Measurements from ENCODE around the gene AMZ2.
"Not testable (repeated sequence)": the region's sequence is repeated elsewhere in the genome, so short reads cannot be mapped to it uniquely, and the experiment has no call there.

Gene AMZ2

DNA sequence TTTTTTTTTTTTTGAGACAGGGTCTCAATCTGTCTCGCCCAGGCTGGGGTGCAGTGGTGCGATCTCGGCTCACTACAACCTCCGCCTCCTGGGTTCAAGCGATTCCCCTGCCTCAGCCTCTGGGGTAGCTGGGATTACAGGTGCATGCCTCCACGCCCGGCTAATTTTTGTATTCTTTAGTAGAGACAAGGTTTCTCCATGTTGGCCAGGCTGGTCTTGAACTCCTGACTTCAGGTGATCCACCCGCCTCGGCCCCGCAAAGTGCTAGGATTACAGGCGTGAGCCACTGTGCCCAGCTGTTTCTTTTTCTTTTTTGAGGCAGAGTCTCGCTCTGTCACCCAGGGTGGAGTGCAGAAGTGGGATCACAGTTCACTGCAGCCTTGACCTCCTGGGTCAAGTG is 27.1 kb upstream of the AMZ2 start:
- DNase-seq (ENCODE audit: low read depth), result not testable (repeated sequence)

DNA sequence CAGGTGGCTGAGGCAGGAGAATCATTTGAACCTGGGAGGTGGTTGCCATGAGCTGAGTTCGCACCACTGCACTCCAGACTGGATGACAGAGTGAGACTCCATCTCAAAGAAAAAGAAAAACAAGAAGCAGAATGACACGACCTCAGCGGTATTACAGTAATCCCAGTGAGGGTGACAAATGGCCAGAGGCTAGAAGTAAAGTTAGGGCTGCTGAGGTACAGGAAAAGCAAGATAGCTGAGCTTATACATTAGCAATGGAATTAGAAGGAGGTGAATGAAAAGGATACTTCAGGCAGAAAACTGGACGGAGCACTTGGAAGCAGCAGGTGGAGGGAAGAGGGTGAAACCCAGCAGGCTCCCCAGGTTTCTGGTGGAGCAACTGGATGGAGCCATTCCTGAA is 26.1 kb upstream of the AMZ2 start:
- no peak for DNase-seq (ENCODE audit: low read depth)

DNA sequence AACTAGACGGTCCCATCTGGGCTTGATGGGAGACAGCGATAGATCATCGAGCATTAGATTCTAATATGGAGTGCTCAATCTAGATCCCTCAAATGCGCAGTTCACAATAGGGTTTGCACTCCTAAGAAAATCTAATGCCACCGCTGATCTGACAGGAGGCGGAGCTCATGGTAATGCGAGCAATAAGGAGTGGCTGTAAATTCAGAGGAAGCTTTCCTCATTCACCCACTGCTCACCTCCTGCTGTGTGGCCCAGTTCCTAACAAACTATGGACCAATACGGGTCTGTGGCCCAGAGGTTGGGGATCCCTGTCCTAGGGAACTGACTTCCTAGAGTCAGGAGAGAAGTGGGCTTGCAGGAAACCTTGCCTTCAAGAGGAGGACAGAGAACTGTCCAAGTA is 25.2 kb upstream of the AMZ2 start:
- DNase-seq (ENCODE audit: low read depth), result no peak

GRCh38 chr17:68225055-68225454 is 22.8 kb upstream of the AMZ2 start:
- DNase-seq (ENCODE audit: low read depth), result not testable (repeated sequence)

DNA sequence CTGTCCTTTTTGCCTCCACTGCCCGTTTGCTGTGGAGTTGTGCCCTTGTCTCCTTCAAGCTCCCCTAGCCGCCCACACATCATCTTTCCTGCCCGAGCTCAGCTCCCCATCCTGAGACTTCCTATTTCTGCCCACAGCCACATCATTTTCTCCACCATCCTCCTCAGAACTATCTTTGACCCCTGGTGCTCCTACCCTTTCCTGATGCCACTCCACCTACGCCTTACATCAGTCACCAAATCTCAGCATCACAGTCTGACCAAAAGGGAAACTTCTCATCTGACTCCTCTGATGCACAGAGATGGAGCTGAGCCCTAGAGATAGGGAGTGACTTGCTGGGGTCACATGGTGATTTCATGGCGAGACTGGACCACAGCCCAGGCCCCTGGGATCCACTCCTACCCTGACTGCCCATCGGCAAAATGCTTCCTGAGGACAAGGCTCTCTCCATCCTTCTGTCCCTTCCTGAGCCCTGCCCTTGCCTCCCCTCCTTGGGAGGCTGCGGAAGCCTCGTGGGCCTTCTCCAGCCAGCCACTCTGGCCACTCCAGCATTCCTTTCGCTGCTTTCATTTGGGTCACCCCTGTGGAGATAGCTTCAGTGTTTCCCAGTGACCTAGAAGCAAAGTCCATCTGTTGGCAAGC is 19.7 kb upstream of the AMZ2 start:
- DNase-seq (ENCODE audit: low read depth), result not testable (repeated sequence)

DNA sequence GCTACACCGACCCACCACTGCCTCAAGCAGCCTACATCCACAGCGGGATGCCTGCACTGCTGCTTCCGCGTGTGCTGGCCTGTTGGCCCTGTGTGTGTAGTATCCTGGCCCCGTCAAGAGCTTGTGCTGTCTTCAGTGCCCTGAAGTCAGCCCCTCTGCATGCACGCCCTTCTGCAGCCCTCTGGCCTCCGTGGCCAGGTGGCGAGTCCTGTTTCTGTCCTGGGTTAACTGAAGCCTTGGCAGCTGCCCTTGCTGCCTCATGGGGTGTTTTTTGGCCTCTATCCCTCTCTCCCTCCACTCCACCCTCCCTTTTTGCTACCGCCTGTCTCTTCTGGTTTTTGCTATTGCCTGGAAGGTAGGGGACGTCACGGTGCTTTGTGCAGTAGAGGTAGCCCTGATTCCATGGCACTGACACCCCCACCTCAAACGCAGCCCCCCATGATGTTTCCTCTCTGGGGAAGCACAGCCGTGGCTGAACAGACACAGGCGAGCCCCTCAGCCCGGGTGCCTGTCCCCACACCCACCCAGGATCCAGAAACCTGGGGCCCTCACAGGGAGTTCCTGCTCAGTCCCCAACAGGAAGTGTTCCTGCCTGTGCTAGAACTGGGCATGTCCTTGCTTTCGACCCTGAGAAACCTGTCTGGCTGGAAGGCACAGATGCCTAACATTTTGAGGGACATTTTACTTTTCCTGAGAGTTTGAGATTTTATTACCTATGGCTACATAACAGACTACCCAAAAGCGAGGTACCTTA is 18.8 kb upstream of the AMZ2 start:
- no peak for DNase-seq (ENCODE audit: low read depth)

DNA sequence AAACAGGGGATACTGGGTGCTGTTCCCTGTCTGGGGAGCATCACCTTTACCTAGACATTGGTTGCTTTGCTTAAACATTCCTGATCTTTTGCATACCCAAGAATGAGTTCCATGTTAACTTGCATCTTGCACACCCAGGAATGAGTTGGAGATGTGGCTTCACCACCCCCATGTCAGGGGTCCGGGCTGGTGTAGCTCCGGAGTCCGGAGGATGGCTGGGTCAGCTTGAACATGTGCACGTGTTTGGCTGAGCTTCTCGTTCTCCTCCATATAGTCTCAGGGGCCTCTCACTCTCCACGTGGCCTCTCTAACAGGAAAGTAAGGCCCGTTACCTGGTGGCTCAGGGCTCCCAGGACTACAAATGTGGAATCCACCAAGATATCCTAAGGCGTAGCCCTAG is 18.2 kb upstream of the AMZ2 start:
- no peak for DNase-seq (ENCODE audit: low read depth)

- not testable (repeated sequence) for DNase-seq (ENCODE audit: low read depth)
Measured at GRCh38 chr17:68231131-68231530, 16.7 kb upstream of the AMZ2 start.

DNA sequence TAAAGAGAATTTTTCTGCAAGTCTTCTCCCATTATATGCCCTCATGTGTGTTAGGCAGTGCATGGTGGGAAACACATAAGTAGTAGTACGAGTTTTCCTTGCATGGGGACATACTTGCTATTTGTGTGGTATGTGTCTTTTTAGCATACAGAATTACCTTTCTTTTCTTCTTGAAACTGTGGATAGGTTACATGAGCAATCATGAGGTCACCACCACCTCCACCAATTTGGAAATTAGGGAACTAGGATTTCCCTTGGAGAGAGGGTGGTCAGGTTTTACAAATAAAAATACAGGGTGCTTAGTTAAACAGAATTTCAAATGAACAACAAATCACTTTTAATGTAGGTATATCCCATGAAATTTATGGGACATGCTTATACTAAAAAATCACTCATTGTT is 16.3 kb upstream of the AMZ2 start:
- DNase-seq (ENCODE audit: low read depth), result no peak

- DNase-seq (ENCODE audit: low read depth), result not testable (repeated sequence)
Measured at GRCh38 chr17:68232741-68233140, 15.1 kb upstream of the AMZ2 start.

DNA sequence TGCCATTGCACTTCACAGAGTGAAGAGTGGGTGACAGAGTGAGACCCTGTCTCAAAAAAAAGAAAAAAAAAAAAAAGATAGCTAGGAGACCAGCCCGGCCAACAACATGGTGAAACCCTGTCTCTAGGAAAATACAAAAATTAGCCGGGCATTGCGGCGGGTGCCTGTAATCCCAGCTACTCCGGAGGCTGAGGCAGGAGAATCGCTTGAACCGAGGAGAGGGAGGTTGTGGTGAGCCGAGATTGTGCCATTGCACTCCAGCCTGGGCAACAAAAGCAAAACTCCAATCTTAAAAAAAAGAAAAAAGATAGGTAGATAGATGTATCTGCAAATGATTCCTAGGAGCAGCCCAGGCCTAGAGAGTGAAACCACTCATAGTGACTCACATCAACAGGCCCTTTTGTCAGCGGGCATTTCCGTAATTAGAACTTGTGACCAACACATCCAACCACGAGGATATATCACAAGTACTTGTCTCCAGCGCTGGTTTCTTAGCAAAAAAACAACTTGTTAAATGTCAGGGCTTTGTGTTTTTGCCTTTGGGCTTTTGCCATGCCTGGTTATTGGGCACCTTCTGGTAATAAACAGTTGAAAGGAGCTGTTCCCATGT is 13.0 kb upstream of the AMZ2 start:
- not testable (repeated sequence) for DNase-seq (ENCODE audit: low read depth)

- not testable (repeated sequence) for DNase-seq (ENCODE audit: low read depth)
Measured at GRCh38 chr17:68235336-68235791, 12.5 kb upstream of the AMZ2 start.

GRCh38 chr17:68237369-68238163 is 10.3 kb upstream of the AMZ2 start:
- peak; percentile 28 for DNase-seq (ENCODE audit: low read depth)

DNA sequence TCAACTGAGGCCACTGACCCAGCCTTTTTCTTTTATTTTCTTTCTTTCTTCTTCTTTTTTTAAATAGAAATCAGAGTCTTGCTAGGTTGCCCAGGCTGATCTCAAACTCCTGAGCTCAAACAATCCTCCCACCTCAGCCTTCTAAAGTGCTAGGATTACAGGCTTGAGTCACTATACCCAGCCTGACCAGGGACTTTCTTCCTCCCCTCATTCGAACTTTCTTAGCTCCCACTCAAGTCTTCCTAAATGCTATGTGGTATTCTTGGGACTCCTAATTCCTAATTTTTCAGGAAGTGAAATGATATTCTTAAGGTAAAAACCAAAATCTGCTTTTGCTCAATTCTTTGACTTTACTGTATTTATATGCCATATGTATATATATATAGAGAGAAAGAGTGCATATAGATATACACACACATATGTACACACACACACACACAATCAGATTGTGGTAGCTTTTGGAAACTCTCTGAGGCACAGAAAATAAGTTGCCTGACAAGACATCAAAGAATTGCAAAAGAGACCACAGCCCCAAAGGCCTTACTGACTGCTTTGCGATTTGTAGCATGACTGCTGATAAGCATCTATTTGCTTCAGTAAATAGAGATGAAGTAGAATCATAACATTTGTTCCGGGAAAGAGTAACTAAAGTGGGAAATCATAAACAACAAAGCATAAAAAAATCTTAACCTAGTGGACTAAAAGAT is 9.5 kb upstream of the AMZ2 start:
- no peak for DNase-seq (ENCODE audit: low read depth)

DNA sequence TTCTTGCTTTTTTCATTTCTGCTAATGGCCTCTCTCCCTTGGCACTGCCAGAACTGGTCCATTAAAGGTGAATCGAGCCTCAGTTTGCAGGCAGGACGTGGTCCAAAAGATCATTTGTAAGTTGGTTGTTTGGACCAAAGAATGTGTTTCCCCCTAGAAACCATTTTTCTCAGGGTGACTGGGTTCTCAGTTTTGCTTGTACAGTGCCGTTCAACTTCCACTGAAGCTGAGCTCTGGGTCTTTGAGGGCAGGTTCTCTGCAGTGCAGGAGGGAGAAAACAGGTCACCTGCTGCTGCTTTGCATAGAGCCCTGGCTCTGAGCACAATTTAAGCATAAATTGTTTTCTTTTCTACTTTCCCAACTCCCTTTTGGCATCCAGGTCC is 9.0 kb upstream of the AMZ2 start:
- no peak for DNase-seq (ENCODE audit: low read depth)

GRCh38 chr17:68239632-68240366 is 8.0 kb upstream of the AMZ2 start:
- DNase-seq (ENCODE audit: low read depth), result no peak

DNA sequence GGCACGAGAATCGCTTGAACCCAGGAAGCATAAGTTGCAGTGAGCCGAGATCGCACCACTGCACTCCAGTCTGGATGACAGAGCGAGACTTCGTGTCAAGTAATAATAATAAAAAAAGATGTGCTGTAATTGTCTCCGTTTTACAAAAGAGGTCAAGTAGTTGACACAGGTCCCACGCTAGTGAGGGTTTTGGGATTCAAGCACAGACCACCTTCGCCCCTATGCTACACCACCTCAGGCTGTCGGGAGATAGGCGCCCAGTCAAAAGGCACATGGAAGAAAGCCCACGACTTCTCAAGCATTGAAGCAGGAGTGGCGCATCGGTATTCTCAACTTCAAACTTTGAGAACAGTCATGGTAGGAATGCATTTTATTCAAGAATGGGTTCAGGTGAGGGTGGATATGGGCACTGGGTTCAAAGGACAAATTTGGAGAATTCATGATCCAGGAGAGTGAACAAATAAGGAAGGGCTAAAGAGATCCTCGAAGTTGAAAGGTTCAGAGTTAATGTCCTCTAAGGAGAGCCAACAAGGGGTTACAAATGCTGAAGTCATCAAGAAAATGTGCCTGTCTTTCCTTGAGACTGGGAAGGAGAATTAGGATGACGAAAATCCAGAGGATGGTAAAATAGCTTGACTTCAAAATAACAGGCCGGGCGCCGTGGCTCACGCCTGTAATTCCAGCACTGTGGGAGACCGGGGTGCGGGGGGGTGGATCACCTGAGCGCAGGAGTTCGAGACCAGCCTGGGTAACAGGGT is 1.4 kb upstream of the AMZ2 start:
- DNase-seq (ENCODE audit: low read depth), result no peak

- DNase-seq (ENCODE audit: low read depth), result no peak
Measured at GRCh38 chr17:68248199-68248825, 469 bp downstream of the AMZ2 start.

- DNase-seq (ENCODE audit: low read depth), result no peak
Measured at GRCh38 chr17:68248891-68249290, 1.0 kb downstream of the AMZ2 start.

GRCh38 chr17:68249354-68249765 is 1.5 kb downstream of the AMZ2 start:
- no peak for DNase-seq (ENCODE audit: low read depth)
